PC-3 (cell line): ENCODE data around the gene HLTF. TPM values are rescaled to one million over a fixed set of nuclear protein-coding genes. Genes with fewer than 3 reads are reported as not detected.

Experiments
- ATAC-seq: fragments of 200-7000 bp; cut with Tn5 transposase; 2 replicates; pipeline ENCODE4 v1.9.1; 2020; ENCODE audit warnings: mild to moderate bottlenecking, moderate library complexity
- BruUV-seq: library from RNA; stranded (reverse); fragments of 400-500 nt; replicated peaks from 2 replicates; lab custom pipeline; 2021; lab: Mats Ljungman, UMichigan
- CTCF ChIA-PET: fragments of 300-600 bp; sonication (Branson Sonifier 250); formaldehyde crosslinking; loops from one replicate; lab custom pipeline; 2022; ENCODE audit warnings: antibody characterized with exemption; lab: Charles Lee
- POLR2A ChIA-PET: fragments of 300-600 bp; sonication (Branson Sonifier 250); formaldehyde crosslinking; loops from one replicate; lab custom pipeline; 2022; ENCODE audit warnings: antibody characterized with exemption; ENCODE audit not compliant: unreplicated experiment; lab: Charles Lee
- DNase-seq: peaks from one replicate; pipeline ENCODE4 v3.0.0-alpha.2; 2015
- H2AFZ ChIP-seq: fragments of 300-600 bp; sonication (generic); 2 replicates; pipeline ENCODE4 v1.6.0; 2016; ENCODE audit warnings: antibody characterized with exemption, low read length
- H3F3A ChIP-seq: fragments of 300-600 bp; sonication (generic); one replicate; pipeline ENCODE4 v1.6.0; 2017; ENCODE audit warnings: antibody characterized with exemption, low read length, control low read depth, mild to moderate bottlenecking; ENCODE audit not compliant: unreplicated experiment
- H3K27ac ChIP-seq: fragments of 300-600 bp; sonication (generic); 2 replicates; pipeline ENCODE4 v1.5.1; 2016; ENCODE audit warnings: mild to moderate bottlenecking, low read length
- H3K27me3 ChIP-seq: fragments of 300-600 bp; sonication (generic); 2 replicates; pipeline ENCODE4 v1.6.1; 2016; ENCODE audit warnings: low read length, mixed read lengths
- H3K36me3 ChIP-seq: fragments of 300-600 bp; sonication (generic); 2 replicates; pipeline ENCODE4 v1.6.1; 2016; ENCODE audit warnings: low read depth, mixed run types, low read length, mixed read lengths
- H3K4me1 ChIP-seq: fragments of 300-600 bp; sonication (generic); 2 replicates; pipeline ENCODE4 v1.5.1; 2016; ENCODE audit warnings: low read length; ENCODE audit not compliant: insufficient read depth
- H3K4me2 ChIP-seq: fragments of 300-600 bp; sonication (generic); 2 replicates; pipeline ENCODE4 v1.6.0; 2016; ENCODE audit warnings: low read length
- H3K4me3 ChIP-seq: fragments of 300-600 bp; sonication (generic); 2 replicates; pipeline ENCODE4 v1.5.1; 2016; ENCODE audit warnings: mild to moderate bottlenecking, low read length, mixed read lengths
- H3K79me2 ChIP-seq: fragments of 300-600 bp; sonication (generic); 2 replicates; pipeline ENCODE4 v1.6.1; 2017; ENCODE audit warnings: low read length, mixed read lengths
- H3K9ac ChIP-seq: fragments of 300-600 bp; sonication (generic); 2 replicates; pipeline ENCODE4 v1.6.0; 2016; ENCODE audit warnings: mild to moderate bottlenecking, low read length
- H3K9me2 ChIP-seq: fragments of 300-600 bp; sonication (generic); replicated peaks from 2 replicates; pipeline ENCODE4 v1.6.1; 2016; ENCODE audit warnings: mixed run types, low read length, mixed read lengths
- H3K9me3 ChIP-seq: fragments of 300-600 bp; sonication (generic); 2 replicates; pipeline ENCODE4 v1.6.1; 2016; ENCODE audit warnings: low read length, mixed read lengths
- H4K20me1 ChIP-seq: fragments of 300-600 bp; sonication (generic); 2 replicates; pipeline ENCODE4 v1.6.1; 2016; ENCODE audit warnings: low read length, mixed read lengths
- EZH2 ChIP-seq: fragments of 300-600 bp; sonication (generic); IDR thresholded peaks from one replicate; pipeline ENCODE4 v1.6.1; 2017; ENCODE audit warnings: antibody characterized with exemption, mild to moderate bottlenecking, low read length; ENCODE audit not compliant: unreplicated experiment
- EZH2phosphoT487 ChIP-seq: fragments of 300-600 bp; sonication (generic); IDR thresholded peaks from 2 replicates; pipeline ENCODE4 v1.6.1; 2018; ENCODE audit warnings: mild to moderate bottlenecking, antibody characterized with exemption, low read length, borderline replicate concordance
- intact Hi-C: fragments of 100-400 bp; cut with micrococcal nuclease; formaldehyde crosslinking; loops from 2 replicates; pipeline ENCODE4 v1.9.0; 2023
- total RNA-seq: library from RNA; depleted of rRNA; stranded (reverse); fragments of >200 nt; gene quantifications from 2 replicates; pipeline ENCODE4 v1.2.3, GENCODE V29; 2014
- TF ChIP-seq, protein P1 (sequence below): fragments of 300-600 bp; sonication (generic); conservative IDR thresholded peaks from 2 replicates; pipeline ENCODE4 v1.5.1; 2017; ENCODE audit warnings: antibody characterized with exemption, low read depth, mild to moderate bottlenecking, low read length

The HLTF gene
- total RNA-seq, 1 experiment from 2014 or later, result 43.3 TPM

DNA sequence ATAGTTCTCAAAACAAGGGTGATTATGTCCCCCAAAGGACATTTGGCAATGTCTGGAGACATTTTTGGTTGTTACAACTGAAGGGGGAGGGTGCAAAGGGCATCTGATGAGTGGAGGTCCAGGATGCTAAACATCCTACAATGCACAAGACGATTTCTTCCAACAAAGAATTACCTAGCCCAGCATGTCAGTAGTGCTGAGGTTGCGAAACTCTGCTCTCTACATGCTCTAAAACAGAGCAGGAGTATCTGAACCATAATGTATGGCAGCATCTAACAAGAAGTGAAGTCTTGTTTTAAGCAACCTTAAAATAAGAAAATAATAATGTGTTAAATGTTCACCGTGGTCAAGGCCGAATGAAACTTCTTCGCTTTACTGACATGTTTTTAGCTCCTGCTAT, 88.0 kb downstream of the HLTF start:
- ChIA-PET CTCF (no interaction called here), POLR2A (no interaction called here)
- TF ChIP-seq, protein P1, sequence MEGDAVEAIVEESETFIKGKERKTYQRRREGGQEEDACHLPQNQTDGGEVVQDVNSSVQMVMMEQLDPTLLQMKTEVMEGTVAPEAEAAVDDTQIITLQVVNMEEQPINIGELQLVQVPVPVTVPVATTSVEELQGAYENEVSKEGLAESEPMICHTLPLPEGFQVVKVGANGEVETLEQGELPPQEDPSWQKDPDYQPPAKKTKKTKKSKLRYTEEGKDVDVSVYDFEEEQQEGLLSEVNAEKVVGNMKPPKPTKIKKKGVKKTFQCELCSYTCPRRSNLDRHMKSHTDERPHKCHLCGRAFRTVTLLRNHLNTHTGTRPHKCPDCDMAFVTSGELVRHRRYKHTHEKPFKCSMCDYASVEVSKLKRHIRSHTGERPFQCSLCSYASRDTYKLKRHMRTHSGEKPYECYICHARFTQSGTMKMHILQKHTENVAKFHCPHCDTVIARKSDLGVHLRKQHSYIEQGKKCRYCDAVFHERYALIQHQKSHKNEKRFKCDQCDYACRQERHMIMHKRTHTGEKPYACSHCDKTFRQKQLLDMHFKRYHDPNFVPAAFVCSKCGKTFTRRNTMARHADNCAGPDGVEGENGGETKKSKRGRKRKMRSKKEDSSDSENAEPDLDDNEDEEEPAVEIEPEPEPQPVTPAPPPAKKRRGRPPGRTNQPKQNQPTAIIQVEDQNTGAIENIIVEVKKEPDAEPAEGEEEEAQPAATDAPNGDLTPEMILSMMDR, result no peak
- TF ChIP-seq EZH2phosphoT487 (no peak), EZH2 (no peak)
- no peaks in the 10 kb centered on the region for H3K9me2 ChIP-seq
- BruUV-seq, result no TSS peak
- H3K4me2 ChIP-seq, result no peak overlapping the region
- H3K27ac ChIP-seq, result no peak overlapping the region
- H3K4me1 ChIP-seq, result no peaks in the 10 kb centered on the region
- H3K79me2 ChIP-seq, result peaks cover 7% of the 10 kb centered on the region; the same call in 1 of the 2 replicates
- no peaks in the 10 kb centered on the region for H3K9me3 ChIP-seq
- no peaks in the 10 kb centered on the region for H3F3A ChIP-seq
- DNase-seq (no peak), ATAC-seq (no peak)
- no peak overlapping the region for H3K9ac ChIP-seq
- H2AFZ ChIP-seq, result no peak overlapping the region
- H3K36me3 ChIP-seq, result no peaks in the 10 kb centered on the region; the same call in 1 of the 2 replicates
- H3K27me3 ChIP-seq, result no peaks in the 10 kb centered on the region
- no peak overlapping the region for H3K4me3 ChIP-seq
- no peaks in the 10 kb centered on the region for H4K20me1 ChIP-seq
- intact Hi-C loops, result no loop called here

- H3F3A ChIP-seq, result no peaks in the 10 kb centered on the region
- ATAC-seq (no peak), DNase-seq (no peak)
- intact Hi-C loops, result no loop called here
- no peaks in the 10 kb centered on the region for H3K9me2 ChIP-seq
- peaks cover 14% of the 10 kb centered on the region for H3K79me2 ChIP-seq
- H3K27me3 ChIP-seq, result no peaks in the 10 kb centered on the region
- H2AFZ ChIP-seq, result no peak overlapping the region
- ChIA-PET CTCF (no interaction called here), POLR2A (no interaction called here)
- H3K4me3 ChIP-seq, result no peak overlapping the region
- TF ChIP-seq, protein P1, result no peak
- TF ChIP-seq EZH2 (no peak), EZH2phosphoT487 (no peak)
- no peaks in the 10 kb centered on the region for H3K9me3 ChIP-seq
- H3K4me2 ChIP-seq, result no peak overlapping the region
- no TSS peak for BruUV-seq
- H3K27ac ChIP-seq, result no peak overlapping the region
- no peaks in the 10 kb centered on the region; the same call in 1 of the 2 replicates for H3K36me3 ChIP-seq
- peaks cover 2% of the 10 kb centered on the region for H3K4me1 ChIP-seq
- H4K20me1 ChIP-seq, result no peaks in the 10 kb centered on the region
- H3K9ac ChIP-seq, result no peak overlapping the region
These were observed 88.7 kb downstream of the HLTF start for GRCh38 chr3:148997623-148998022.

GRCh38 chr3:148992635-148993255, 93.6 kb downstream of the HLTF start:
- H3K27ac ChIP-seq, result no peak overlapping the region
- H3K9me3 ChIP-seq, result no peaks in the 10 kb centered on the region
- TF ChIP-seq, protein P1, result no peak
- TF ChIP-seq EZH2 (no peak), EZH2phosphoT487 (no peak)
- H3K9me2 ChIP-seq, result no peaks in the 10 kb centered on the region
- peaks cover 20% of the 10 kb centered on the region for H3K79me2 ChIP-seq
- no peak overlapping the region for H3K9ac ChIP-seq
- peak overlapping the region; percentile 91 for H3K4me2 ChIP-seq
- BruUV-seq, result TSS peak; percentile 57
- no peak for DNase-seq
- ChIA-PET POLR2A (no interaction called here), CTCF (no interaction called here)
- no peaks in the 10 kb centered on the region for H4K20me1 ChIP-seq
- no peaks in the 10 kb centered on the region for H3F3A ChIP-seq
- intact Hi-C loops, result loop anchor here (5.0 kb wide), 1 partner anchor 90 kb away; no protein-coding TSS in a partner anchor
- no peaks in the 10 kb centered on the region for H3K27me3 ChIP-seq
- no peak for ATAC-seq
- peak overlapping the region; percentile 84 for H2AFZ ChIP-seq
- H3K36me3 ChIP-seq, result no peaks in the 10 kb centered on the region; the same call in 1 of the 2 replicates
- peaks cover 14% of the 10 kb centered on the region for H3K4me1 ChIP-seq
- H3K4me3 ChIP-seq, result peak overlapping the region; percentile 92
